HCT116 (cell line): ENCODE results near the gene TIPIN.

Source experiments
- CTCF ChIP-seq, 3 experiments: fragments of 200-600 bp in 1 of 3; sonication (generic) in 1 of 3; IDR thresholded peaks in 2 of 3; conservative IDR thresholded peaks in 1 of 3; 2 replicates each; pipeline ENCODE4 v1.5.1; 2012 to 2017; ENCODE audit warnings: low read depth in 2 of 3, low read length in 2 of 3, antibody characterized with exemption in 1 of 3, borderline replicate concordance in 1 of 3, control low read depth in 1 of 3, mild to moderate bottlenecking in 1 of 3, mixed read lengths in 1 of 3, mixed run types in 1 of 3, moderate library complexity in 1 of 3; ENCODE audit not compliant: insufficient read depth in 1 of 3
- FOSL1 ChIP-seq: IDR thresholded peaks from 2 replicates; pipeline ENCODE4 v1.6.1; 2012; ENCODE audit warnings: low read depth
- POLR2A ChIP-seq: IDR thresholded peaks from 2 replicates; pipeline ENCODE4 v1.7.0; 2011; ENCODE audit warnings: borderline replicate concordance; ENCODE audit not compliant: insufficient read depth, insufficient read length; ENCODE audit errors: extremely low read depth
- REST ChIP-seq: IDR thresholded peaks from 2 replicates; pipeline ENCODE4 v1.6.1; 2012; ENCODE audit warnings: low read depth
- SIN3A ChIP-seq: IDR thresholded peaks from 2 replicates; pipeline ENCODE4 v1.6.1; 2012; ENCODE audit warnings: low read depth
- SRF ChIP-seq: IDR thresholded peaks from 2 replicates; pipeline ENCODE4 v1.6.1; 2012; ENCODE audit warnings: low read depth

- TF ChIP-seq CTCF (IDR thresholded peaks at IDR 0.05 in 2 of 3, conservative IDR thresholded peaks at IDR 0.05 in 1 of 3; ENCODE audit: borderline replicate concordance in 1 of 3, insufficient read depth in 1 of 3, low read depth in 2 of 3, low read length in 2 of 3) (no peak), REST (no peak), SIN3A (no peak), POLR2A (no peak), SRF (no peak), FOSL1 (no peak)
Measured at GRCh38 chr15:66308531-66308930, 48.0 kb downstream of the TIPIN start.
